ENCODE measurements around the gene HSPH1.

- TF ChIP-seq, protein P1, sequence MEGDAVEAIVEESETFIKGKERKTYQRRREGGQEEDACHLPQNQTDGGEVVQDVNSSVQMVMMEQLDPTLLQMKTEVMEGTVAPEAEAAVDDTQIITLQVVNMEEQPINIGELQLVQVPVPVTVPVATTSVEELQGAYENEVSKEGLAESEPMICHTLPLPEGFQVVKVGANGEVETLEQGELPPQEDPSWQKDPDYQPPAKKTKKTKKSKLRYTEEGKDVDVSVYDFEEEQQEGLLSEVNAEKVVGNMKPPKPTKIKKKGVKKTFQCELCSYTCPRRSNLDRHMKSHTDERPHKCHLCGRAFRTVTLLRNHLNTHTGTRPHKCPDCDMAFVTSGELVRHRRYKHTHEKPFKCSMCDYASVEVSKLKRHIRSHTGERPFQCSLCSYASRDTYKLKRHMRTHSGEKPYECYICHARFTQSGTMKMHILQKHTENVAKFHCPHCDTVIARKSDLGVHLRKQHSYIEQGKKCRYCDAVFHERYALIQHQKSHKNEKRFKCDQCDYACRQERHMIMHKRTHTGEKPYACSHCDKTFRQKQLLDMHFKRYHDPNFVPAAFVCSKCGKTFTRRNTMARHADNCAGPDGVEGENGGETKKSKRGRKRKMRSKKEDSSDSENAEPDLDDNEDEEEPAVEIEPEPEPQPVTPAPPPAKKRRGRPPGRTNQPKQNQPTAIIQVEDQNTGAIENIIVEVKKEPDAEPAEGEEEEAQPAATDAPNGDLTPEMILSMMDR (IDR thresholded peaks at IDR 0.05) = no peak
- TF ChIP-seq POLR2AphosphoS5 (IDR thresholded peaks at IDR 0.05) = no peak
Observed at GRCh38 chr13:31131470-31131961, 30.2 kb downstream of the HSPH1 start.

All from gastroesophageal sphincter (tissue), 3 donors.